Liver (tissue), 9 donors: ENCODE data around the gene TTC38. TPM values are rescaled to one million over a fixed set of nuclear protein-coding genes. Genes with fewer than 3 reads are reported as not detected.

Experiments
- DNase-seq: peaks from one replicate; pipeline ENCODE4 v3.0.0-alpha.2; 2017; ENCODE audit warnings: low spot score
- H3K27ac ChIP-seq, 2 donors: one replicate each; pipeline ENCODE4 v1.7.0; 2013; ENCODE audit warnings: inconsistent platforms in 2 of 2, low read length in 2 of 2, control low read depth in 1 of 2, low read depth in 1 of 2, mild to moderate bottlenecking in 1 of 2
- H3K27me3 ChIP-seq, 4 donors: one replicate each; pipeline versions ENCODE4 v1.6.1 to v1.7.0; 2013; ENCODE audit warnings: low read length in 3 of 4, inconsistent platforms in 1 of 4, mild to moderate bottlenecking in 1 of 4, moderate library complexity in 1 of 4; ENCODE audit not compliant: control insufficient read depth in 4 of 4, insufficient read depth in 4 of 4
- H3K36me3 ChIP-seq, 4 donors: one replicate each; pipeline versions ENCODE4 v1.6.1 to v1.7.0; 2013; ENCODE audit warnings: low read length in 3 of 4, mild to moderate bottlenecking in 3 of 4, low read depth in 1 of 4, moderate library complexity in 1 of 4; ENCODE audit not compliant: control insufficient read depth in 4 of 4, insufficient read depth in 3 of 4
- H3K4me1 ChIP-seq, 4 donors: one replicate each; pipeline versions ENCODE4 v1.6.1 to v1.7.0; 2013; ENCODE audit warnings: low read length in 3 of 4, mild to moderate bottlenecking in 3 of 4, moderate library complexity in 1 of 4; ENCODE audit not compliant: control insufficient read depth in 4 of 4, insufficient read depth in 4 of 4
- H3K4me3 ChIP-seq, 3 donors: one replicate each; pipeline versions ENCODE4 v1.6.1 to v1.7.0; 2013; ENCODE audit warnings: low read length in 3 of 3, control low read depth in 1 of 3, low read depth in 1 of 3, mild to moderate bottlenecking in 1 of 3
- H3K9ac ChIP-seq, 2 donors: one replicate each; pipeline ENCODE4 v1.7.0; 2013; ENCODE audit warnings: low read length in 2 of 2, mild to moderate bottlenecking in 2 of 2, moderate library complexity in 2 of 2, control low read depth in 1 of 2, low read depth in 1 of 2
- H3K9me3 ChIP-seq, 4 donors: one replicate each; pipeline versions ENCODE4 v1.6.1 to v1.7.0; 2013; ENCODE audit warnings: low read length in 3 of 4; ENCODE audit not compliant: control insufficient read depth in 4 of 4
- ATF3 ChIP-seq: IDR thresholded peaks from 2 replicates; pipeline ENCODE4 v1.6.1; 2016; ENCODE audit warnings: antibody characterized with exemption
- EGR1 ChIP-seq, 2 donors: IDR thresholded peaks; 2 replicates each; pipeline ENCODE4 v1.6.1; 2016 to 2018; ENCODE audit warnings: antibody characterized with exemption in 2 of 2, low read depth in 2 of 2
- FOXA1 ChIP-seq: IDR thresholded peaks from 2 replicates; pipeline ENCODE4 v1.6.1; 2016; ENCODE audit warnings: antibody characterized with exemption
- FOXA2 ChIP-seq: IDR thresholded peaks from 2 replicates; pipeline ENCODE4 v1.6.1; 2016; ENCODE audit warnings: antibody characterized with exemption
- GABPA ChIP-seq, 2 donors: IDR thresholded peaks in 1 of 2; conservative IDR thresholded peaks in 1 of 2; 2 replicates each; pipeline ENCODE4 v1.6.1; 2016; ENCODE audit warnings: antibody characterized with exemption in 2 of 2, mild to moderate bottlenecking in 1 of 2, moderate library complexity in 1 of 2
- HNF4A ChIP-seq, 2 donors: conservative IDR thresholded peaks; 2 replicates each; pipeline ENCODE4 v1.6.1; 2016; ENCODE audit warnings: antibody characterized with exemption in 2 of 2, mild to moderate bottlenecking in 2 of 2
- HNF4G ChIP-seq: IDR thresholded peaks from 2 replicates; pipeline ENCODE4 v1.6.1; 2016; ENCODE audit warnings: antibody characterized with exemption
- JUND ChIP-seq, 2 donors: IDR thresholded peaks; 2 replicates each; pipeline ENCODE4 v1.6.1; 2016; ENCODE audit warnings: antibody characterized with exemption in 2 of 2
- MAX ChIP-seq: IDR thresholded peaks from 2 replicates; pipeline ENCODE4 v1.6.1; 2016; ENCODE audit warnings: antibody characterized with exemption
- NR2F2 ChIP-seq: IDR thresholded peaks from 2 replicates; pipeline ENCODE4 v1.6.1; 2016; ENCODE audit warnings: antibody characterized with exemption
- RAD21 ChIP-seq, 2 donors: IDR thresholded peaks; 2 replicates each; pipeline ENCODE4 v1.6.1; 2016; ENCODE audit warnings: antibody characterized with exemption in 2 of 2, mild to moderate bottlenecking in 2 of 2
- RXRA ChIP-seq, 2 donors: IDR thresholded peaks; 2 replicates each; pipeline ENCODE4 v1.6.1; 2017 to 2018; ENCODE audit warnings: antibody characterized with exemption in 2 of 2, mild to moderate bottlenecking in 1 of 2
- SP1 ChIP-seq: IDR thresholded peaks from 2 replicates; pipeline ENCODE4 v1.6.1; 2018; ENCODE audit warnings: antibody characterized with exemption, mild to moderate bottlenecking
- TAF1 ChIP-seq: conservative IDR thresholded peaks from 2 replicates; pipeline ENCODE4 v1.6.1; 2016; ENCODE audit warnings: antibody characterized with exemption, mild to moderate bottlenecking
- YY1 ChIP-seq: IDR thresholded peaks from 2 replicates; pipeline ENCODE4 v1.6.1; 2016; ENCODE audit warnings: antibody characterized with exemption, mild to moderate bottlenecking
- WGBS: extraction: QIAGEN DNeasy Blood & Tissue Kit; methylation state at CpG from one replicate; pipeline ENCODE4 v1.1.7; 2013; 5-methylcytosine and 5-hydroxymethylcytosine counted together
- polyA plus RNA-seq, 2 donors: library from polyadenylated mRNA; stranded (reverse) in 1 of 2; unstranded in 1 of 2; fragments of 200-250 nt in 1 of 2; fragments of >200 nt in 1 of 2; fragmentation: Nextera tagmentation in 1 of 2; extraction: Ambion mirVana in 1 of 2; gene quantifications; one replicate each; pipeline versions ENCODE4 v1.2.1 to v1.2.3, GENCODE V29; 2013 to 2015
- total RNA-seq, 2 donors: library from RNA; depleted of rRNA; stranded (reverse); fragments of >200 nt; gene quantifications; one replicate each; pipeline ENCODE4 v1.2.3, GENCODE V29; 2014
- TF ChIP-seq, protein P1 (sequence below): fragments of 150-350 bp; IDR thresholded peaks from 2 replicates; pipeline ENCODE4 v1.5.1; 2017; ENCODE audit warnings: improper control_type of control experiment, low read depth, low read length; ENCODE audit not compliant: missing input control
- TF ChIP-seq, protein P2 (sequence below): IDR thresholded peaks from 2 replicates; pipeline ENCODE4 v1.6.1; 2016; ENCODE audit warnings: antibody characterized with exemption, mild to moderate bottlenecking
- TF ChIP-seq, protein P3 (sequence below): IDR thresholded peaks from 2 replicates; pipeline ENCODE4 v1.6.1; 2016; ENCODE audit warnings: antibody characterized with exemption
- donor health status: healthy.
- donor health status: healthy.
- donor health status: healthy.
- donor health status: healthy.
- donor health status: healthy.

The TTC38 gene
- total and polyA plus RNA-seq, 4 donors, result 63.9 to 389 (median 128) TPM

- no peak for TF ChIP-seq NR2F2
- TF ChIP-seq FOXA2, result no peak
Measured at GRCh38 chr22:46308283-46308988, 40.6 kb downstream of the TTC38 start (continued).

GRCh38 chr22:46309526-46310085 lies 41.8 kb downstream of the TTC38 start:
- Histone ChIP-seq H3K4me3 (no peak overlapping the region), H3K27ac (no peak overlapping the region), H3K4me1 (peaks cover 0 to 4% (median 1%) of the 10 kb centered on the region in 4 donors), H3K27me3 (no peaks in the 10 kb centered on the region), H3K9me3 (no peaks in the 10 kb centered on the region), H3K36me3 (no peaks in the 10 kb centered on the region), H3K9ac (no peak overlapping the region)
- no peak for DNase-seq
- 97% methylated on average over 15 of the region's 15 CpGs for WGBS
- TF ChIP-seq JUND (IDR thresholded peaks at IDR 0.05) (no peak), YY1 (no peak), FOXA2 (no peak), GABPA (IDR thresholded peaks at IDR 0.05 in 1 of 2, conservative IDR thresholded peaks at IDR 0.05 in 1 of 2) (no peak), NR2F2 (no peak), RXRA (IDR thresholded peaks at IDR 0.05) (no peak), HNF4G (no peak), TAF1 (no peak), MAX (no peak), EGR1 (IDR thresholded peaks at IDR 0.05; ENCODE audit: low read depth in 2 of 2) (no peak), SP1 (no peak), RAD21 (IDR thresholded peaks at IDR 0.05) (no peak), ATF3 (no peak), FOXA1 (no peak)
- TF ChIP-seq, protein P1, sequence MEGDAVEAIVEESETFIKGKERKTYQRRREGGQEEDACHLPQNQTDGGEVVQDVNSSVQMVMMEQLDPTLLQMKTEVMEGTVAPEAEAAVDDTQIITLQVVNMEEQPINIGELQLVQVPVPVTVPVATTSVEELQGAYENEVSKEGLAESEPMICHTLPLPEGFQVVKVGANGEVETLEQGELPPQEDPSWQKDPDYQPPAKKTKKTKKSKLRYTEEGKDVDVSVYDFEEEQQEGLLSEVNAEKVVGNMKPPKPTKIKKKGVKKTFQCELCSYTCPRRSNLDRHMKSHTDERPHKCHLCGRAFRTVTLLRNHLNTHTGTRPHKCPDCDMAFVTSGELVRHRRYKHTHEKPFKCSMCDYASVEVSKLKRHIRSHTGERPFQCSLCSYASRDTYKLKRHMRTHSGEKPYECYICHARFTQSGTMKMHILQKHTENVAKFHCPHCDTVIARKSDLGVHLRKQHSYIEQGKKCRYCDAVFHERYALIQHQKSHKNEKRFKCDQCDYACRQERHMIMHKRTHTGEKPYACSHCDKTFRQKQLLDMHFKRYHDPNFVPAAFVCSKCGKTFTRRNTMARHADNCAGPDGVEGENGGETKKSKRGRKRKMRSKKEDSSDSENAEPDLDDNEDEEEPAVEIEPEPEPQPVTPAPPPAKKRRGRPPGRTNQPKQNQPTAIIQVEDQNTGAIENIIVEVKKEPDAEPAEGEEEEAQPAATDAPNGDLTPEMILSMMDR, result no peak

GRCh38 chr22:46312056-46312455 lies 44.2 kb downstream of the TTC38 start:
- Histone ChIP-seq H3K9ac (no peak overlapping the region), H3K4me1 (peaks cover 0 to 4% (median 2%) of the 10 kb centered on the region in 4 donors), H3K27ac (no peak overlapping the region), H3K27me3 (no peaks in the 10 kb centered on the region), H3K36me3 (no peaks in the 10 kb centered on the region), H3K4me3 (no peak overlapping the region), H3K9me3 (no peaks in the 10 kb centered on the region)
- DNase-seq, result no peak
- WGBS, result 97% methylated on average over 8 of the region's 8 CpGs
- TF ChIP-seq FOXA2 (no peak), RXRA (IDR thresholded peaks at IDR 0.05) (no peak), NR2F2 (no peak), ATF3 (no peak), JUND (IDR thresholded peaks at IDR 0.05) (no peak), HNF4A (conservative IDR thresholded peaks at IDR 0.05) (no peak), TAF1 (no peak), FOXA1 (no peak), MAX (no peak), HNF4G (no peak)
- TF ChIP-seq, protein P2, sequence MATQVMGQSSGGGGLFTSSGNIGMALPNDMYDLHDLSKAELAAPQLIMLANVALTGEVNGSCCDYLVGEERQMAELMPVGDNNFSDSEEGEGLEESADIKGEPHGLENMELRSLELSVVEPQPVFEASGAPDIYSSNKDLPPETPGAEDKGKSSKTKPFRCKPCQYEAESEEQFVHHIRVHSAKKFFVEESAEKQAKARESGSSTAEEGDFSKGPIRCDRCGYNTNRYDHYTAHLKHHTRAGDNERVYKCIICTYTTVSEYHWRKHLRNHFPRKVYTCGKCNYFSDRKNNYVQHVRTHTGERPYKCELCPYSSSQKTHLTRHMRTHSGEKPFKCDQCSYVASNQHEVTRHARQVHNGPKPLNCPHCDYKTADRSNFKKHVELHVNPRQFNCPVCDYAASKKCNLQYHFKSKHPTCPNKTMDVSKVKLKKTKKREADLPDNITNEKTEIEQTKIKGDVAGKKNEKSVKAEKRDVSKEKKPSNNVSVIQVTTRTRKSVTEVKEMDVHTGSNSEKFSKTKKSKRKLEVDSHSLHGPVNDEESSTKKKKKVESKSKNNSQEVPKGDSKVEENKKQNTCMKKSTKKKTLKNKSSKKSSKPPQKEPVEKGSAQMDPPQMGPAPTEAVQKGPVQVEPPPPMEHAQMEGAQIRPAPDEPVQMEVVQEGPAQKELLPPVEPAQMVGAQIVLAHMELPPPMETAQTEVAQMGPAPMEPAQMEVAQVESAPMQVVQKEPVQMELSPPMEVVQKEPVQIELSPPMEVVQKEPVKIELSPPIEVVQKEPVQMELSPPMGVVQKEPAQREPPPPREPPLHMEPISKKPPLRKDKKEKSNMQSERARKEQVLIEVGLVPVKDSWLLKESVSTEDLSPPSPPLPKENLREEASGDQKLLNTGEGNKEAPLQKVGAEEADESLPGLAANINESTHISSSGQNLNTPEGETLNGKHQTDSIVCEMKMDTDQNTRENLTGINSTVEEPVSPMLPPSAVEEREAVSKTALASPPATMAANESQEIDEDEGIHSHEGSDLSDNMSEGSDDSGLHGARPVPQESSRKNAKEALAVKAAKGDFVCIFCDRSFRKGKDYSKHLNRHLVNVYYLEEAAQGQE, result no peak
- TF ChIP-seq, protein P1, result no peak
- TF ChIP-seq, protein P3, sequence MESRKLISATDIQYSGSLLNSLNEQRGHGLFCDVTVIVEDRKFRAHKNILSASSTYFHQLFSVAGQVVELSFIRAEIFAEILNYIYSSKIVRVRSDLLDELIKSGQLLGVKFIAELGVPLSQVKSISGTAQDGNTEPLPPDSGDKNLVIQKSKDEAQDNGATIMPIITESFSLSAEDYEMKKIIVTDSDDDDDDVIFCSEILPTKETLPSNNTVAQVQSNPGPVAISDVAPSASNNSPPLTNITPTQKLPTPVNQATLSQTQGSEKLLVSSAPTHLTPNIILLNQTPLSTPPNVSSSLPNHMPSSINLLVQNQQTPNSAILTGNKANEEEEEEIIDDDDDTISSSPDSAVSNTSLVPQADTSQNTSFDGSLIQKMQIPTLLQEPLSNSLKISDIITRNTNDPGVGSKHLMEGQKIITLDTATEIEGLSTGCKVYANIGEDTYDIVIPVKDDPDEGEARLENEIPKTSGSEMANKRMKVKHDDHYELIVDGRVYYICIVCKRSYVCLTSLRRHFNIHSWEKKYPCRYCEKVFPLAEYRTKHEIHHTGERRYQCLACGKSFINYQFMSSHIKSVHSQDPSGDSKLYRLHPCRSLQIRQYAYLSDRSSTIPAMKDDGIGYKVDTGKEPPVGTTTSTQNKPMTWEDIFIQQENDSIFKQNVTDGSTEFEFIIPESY, result no peak
